Superior temporal gyrus (tissue), 1 donor: Measurements from ENCODE around the gene HPN.

ENCODE experiments used
- DNase-seq: peaks from one replicate; pipeline ENCODE4 v3.0.0-alpha.2; 2016; ENCODE audit errors: extremely low spot score

The HPN gene

GRCh38 chr19:35061583-35062373 is 20.3 kb downstream of the HPN start:
- no peak for DNase-seq

GRCh38 chr19:35062942-35063341 is 21.4 kb downstream of the HPN start:
- no peak for DNase-seq

GRCh38 chr19:35063940-35064818 is 22.7 kb downstream of the HPN start:
- DNase-seq = no peak

GRCh38 chr19:35065574-35065973 is 24.1 kb downstream of the HPN start:
- no peak for DNase-seq

GRCh38 chr19:35066121-35066520 is 24.6 kb downstream of the HPN start:
- no peak for DNase-seq

GRCh38 chr19:35066691-35067563 is 25.4 kb downstream of the HPN start:
- DNase-seq = peak; percentile 97

- no peak for DNase-seq
These were observed 27.6 kb downstream of the HPN start for GRCh38 chr19:35068941-35069634.

GRCh38 chr19:35069696-35070095 is 28.2 kb downstream of the HPN start:
- DNase-seq = peak; percentile 59

GRCh38 chr19:35070471-35070870 is 28.9 kb downstream of the HPN start:
- DNase-seq = no peak

- no peak for DNase-seq
These were observed 32.0 kb downstream of the HPN start for GRCh38 chr19:35073516-35073915.

GRCh38 chr19:35073941-35074340 is 32.4 kb downstream of the HPN start:
- no peak for DNase-seq

GRCh38 chr19:35074426-35075201 is 33.1 kb downstream of the HPN start:
- no peak for DNase-seq

GRCh38 chr19:35075202-35076025 is 33.9 kb downstream of the HPN start:
- no peak for DNase-seq

- no peak for DNase-seq
These were observed 34.5 kb downstream of the HPN start for GRCh38 chr19:35076026-35076370.

- no peak for DNase-seq
These were observed 35.1 kb downstream of the HPN start for GRCh38 chr19:35076657-35077056.

GRCh38 chr19:35077411-35078223 is 36.1 kb downstream of the HPN start:
- no peak for DNase-seq

GRCh38 chr19:35079826-35080225 is 38.3 kb downstream of the HPN start:
- DNase-seq = no peak

GRCh38 chr19:35080613-35081170 is 39.2 kb downstream of the HPN start:
- DNase-seq = no peak

GRCh38 chr19:35081201-35081600 is 39.7 kb downstream of the HPN start:
- no peak for DNase-seq
